Measurements from ENCODE around the gene GDPD5. TPM values are rescaled to one million over a fixed set of nuclear protein-coding genes. Genes with fewer than 3 reads are reported as not detected.

Gene GDPD5
- total RNA-seq, 4 donors from 2014 or later, result 9.6 to 52.9 (median 28.2) TPM

GRCh38 chr11:75516140-75516539, 9.6 kb downstream of the GDPD5 start:
- intact Hi-C loops (cut with DNase I; ENCODE audit: low total_unique reads), result no loop called here
- Histone ChIP-seq H3K27ac (no peak overlapping the region), H3K4me3 (no peak overlapping the region), H3K36me3 (no peaks in the 10 kb centered on the region), H3K27me3 (no peaks in the 10 kb centered on the region), H3K4me1 (no peaks in the 10 kb centered on the region), H3K9me3 (no peaks in the 10 kb centered on the region)
- DNase-seq, result no peak
- TF ChIP-seq POLR2A (IDR thresholded peaks at IDR 0.05) (no peak), CTCF (IDR thresholded peaks at IDR 0.05) (no peak)

- Histone ChIP-seq H3K9me3 (no peaks in the 10 kb centered on the region), H3K4me1 (no peaks in the 10 kb centered on the region), H3K36me3 (no peaks in the 10 kb centered on the region), H3K27me3 (no peaks in the 10 kb centered on the region), H3K27ac (no peak overlapping the region), H3K4me3 (no peak overlapping the region)
- no peak for DNase-seq
- TF ChIP-seq CTCF (IDR thresholded peaks at IDR 0.05) (no peak), POLR2A (IDR thresholded peaks at IDR 0.05) (no peak)
- intact Hi-C loops (cut with DNase I; ENCODE audit: low total_unique reads), result no loop called here
These were observed 11.1 kb downstream of the GDPD5 start for GRCh38 chr11:75514596-75514995.

GRCh38 chr11:75513250-75513649, 12.5 kb downstream of the GDPD5 start:
- Histone ChIP-seq H3K4me1 (no peaks in the 10 kb centered on the region), H3K36me3 (no peaks in the 10 kb centered on the region), H3K27ac (no peak overlapping the region), H3K4me3 (no peak overlapping the region), H3K9me3 (no peaks in the 10 kb centered on the region), H3K27me3 (no peaks in the 10 kb centered on the region)
- TF ChIP-seq POLR2A (IDR thresholded peaks at IDR 0.05) (no peak), CTCF (IDR thresholded peaks at IDR 0.05) (no peak)
- no peak for DNase-seq
- intact Hi-C loops (cut with DNase I; ENCODE audit: low total_unique reads), result no loop called here

GRCh38 chr11:75510723-75511019, 15.1 kb downstream of the GDPD5 start:
- intact Hi-C loops (cut with DNase I; ENCODE audit: low total_unique reads), result no loop called here
- H3K27ac ChIP-seq, result peak overlapping the region; percentile 67 to 71

DNA sequence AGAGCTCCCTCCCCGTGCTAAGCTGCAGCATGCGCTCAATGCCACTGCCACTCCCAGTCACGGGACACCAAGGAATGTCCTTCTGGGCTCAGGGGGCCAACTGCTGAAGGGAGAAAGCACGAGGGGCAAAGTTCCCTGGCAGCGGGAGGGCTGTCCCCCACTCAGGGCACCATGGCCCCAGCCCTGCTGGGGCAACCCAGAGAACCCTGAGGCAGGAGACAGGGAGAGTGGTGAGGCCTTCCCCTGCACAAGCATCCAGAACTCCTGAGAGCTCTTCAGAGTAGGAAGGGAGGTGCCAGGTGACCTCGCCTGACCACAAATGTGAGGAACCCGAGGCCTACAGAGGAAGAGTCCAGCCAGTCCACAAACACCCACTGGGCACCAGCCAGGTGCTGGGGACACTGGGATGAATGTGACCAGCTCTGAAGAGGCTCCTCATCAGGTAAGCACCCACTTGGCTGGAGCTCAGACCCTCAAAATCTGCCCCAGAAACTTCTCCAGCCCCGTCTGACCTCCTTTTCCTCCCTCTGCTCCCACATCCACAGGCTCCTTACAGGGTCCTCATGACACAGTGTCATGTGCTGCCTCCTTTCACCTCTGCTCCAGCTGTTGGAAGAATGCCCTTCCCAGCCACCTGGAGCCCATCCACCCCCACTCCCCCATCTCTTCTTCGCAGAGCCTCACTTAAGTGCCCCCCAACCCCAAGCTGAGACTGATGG, 15.6 kb downstream of the GDPD5 start:
- TF ChIP-seq POLR2A (IDR thresholded peaks at IDR 0.05) (no peak), CTCF (IDR thresholded peaks at IDR 0.05) (no peak)
- intact Hi-C loops (cut with DNase I; ENCODE audit: low total_unique reads), result no loop called here
- Histone ChIP-seq H3K36me3 (no peaks in the 10 kb centered on the region), H3K4me1 (no peaks in the 10 kb centered on the region), H3K27me3 (no peaks in the 10 kb centered on the region), H3K9me3 (no peaks in the 10 kb centered on the region), H3K4me3 (no peak overlapping the region), H3K27ac (peak overlapping the region; percentile 67 to 71)
- peak; percentile 41 to 49 for DNase-seq

More at GRCh38 chr11:75510723-75511019, 15.1 kb downstream of the GDPD5 start:
- TF ChIP-seq POLR2A (IDR thresholded peaks at IDR 0.05) (no peak), CTCF (IDR thresholded peaks at IDR 0.05) (no peak)
- DNase-seq, result no peak
- Histone ChIP-seq H3K9me3 (no peaks in the 10 kb centered on the region), H3K4me3 (no peak overlapping the region), H3K27me3 (no peaks in the 10 kb centered on the region), H3K36me3 (no peaks in the 10 kb centered on the region), H3K4me1 (no peaks in the 10 kb centered on the region)

All from uterus (tissue), 4 donors.